ENCODE data around the gene TSC22D1. TPM values are rescaled to one million over a fixed set of nuclear protein-coding genes. Genes with fewer than 3 reads are reported as not detected.

The TSC22D1 gene
- total RNA-seq, 1 donor from 2014 or later: 8.1 TPM

- intact Hi-C loops (cut with micrococcal nuclease): no loop called here
Observed at GRCh38 chr13:44507639-44508038, 68.5 kb downstream of the TSC22D1 start.

GRCh38 chr13:44506719-44507118, 69.4 kb downstream of the TSC22D1 start:
- intact Hi-C loops (cut with micrococcal nuclease): loop anchor here (1.0 kb wide), 1 partner anchor 12 kb away; no protein-coding TSS in a partner anchor

DNA sequence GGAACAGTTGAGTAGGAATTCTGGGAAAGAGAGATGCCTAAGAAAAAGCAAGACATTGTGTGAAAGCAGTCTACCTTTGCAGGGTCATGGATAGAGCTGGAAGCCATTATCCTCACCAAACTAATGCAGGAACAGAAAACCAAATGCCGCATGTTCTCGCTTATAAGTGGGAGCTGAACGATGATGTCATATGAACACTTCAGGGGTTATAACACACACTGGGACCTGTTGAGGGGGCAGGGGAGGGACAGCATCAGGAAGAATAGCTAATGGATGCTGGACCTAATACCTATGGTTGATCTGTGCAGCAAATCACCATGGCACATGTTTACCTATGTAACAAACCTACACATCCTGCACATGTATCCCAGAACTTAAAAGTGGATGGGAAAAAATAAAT, 69.9 kb downstream of the TSC22D1 start:
- intact Hi-C loops (cut with micrococcal nuclease): loop anchor here (1.0 kb wide), 1 partner anchor 12 kb away; no protein-coding TSS in a partner anchor

DNA sequence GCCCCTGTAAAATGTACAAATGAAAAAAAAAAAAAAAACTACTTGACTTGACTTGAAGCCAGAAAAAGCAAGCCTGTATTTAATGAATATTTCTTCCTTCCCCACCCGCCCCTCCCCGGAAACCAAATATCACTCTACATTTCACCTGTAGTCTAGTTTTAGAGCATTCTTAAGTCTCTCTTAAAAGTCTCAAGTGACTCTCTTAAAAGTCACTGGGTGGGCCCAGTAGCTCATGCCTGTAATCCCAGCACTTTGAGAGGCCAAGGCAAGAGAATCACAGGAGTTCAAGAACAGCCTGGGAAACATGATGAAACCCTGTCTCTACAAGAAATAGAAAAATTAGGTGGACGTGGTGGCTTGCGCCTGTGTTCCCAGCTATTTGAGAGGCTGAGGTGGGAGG, 72.0 kb downstream of the TSC22D1 start:
- intact Hi-C loops (cut with micrococcal nuclease): no loop called here

DNA sequence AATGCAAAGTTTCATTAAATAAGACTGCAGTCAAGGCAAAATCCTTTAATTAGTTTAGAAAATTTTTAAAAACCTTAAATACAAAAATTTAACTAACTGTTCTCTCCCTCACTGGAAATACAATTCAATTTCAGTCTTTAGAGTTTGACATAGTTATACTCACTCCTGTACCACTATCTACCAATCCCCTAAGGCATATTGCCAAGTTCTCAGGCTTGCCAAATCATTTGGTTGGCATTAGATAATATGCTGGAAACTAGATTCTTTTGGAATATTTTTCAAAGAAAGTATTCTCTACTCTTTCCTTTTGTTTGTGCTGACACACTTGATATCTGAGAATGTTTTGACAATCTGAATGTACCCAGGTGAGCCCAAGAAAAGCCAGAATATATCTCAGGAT, 77.2 kb downstream of the TSC22D1 start:
- intact Hi-C loops (cut with micrococcal nuclease): no loop called here

DNA sequence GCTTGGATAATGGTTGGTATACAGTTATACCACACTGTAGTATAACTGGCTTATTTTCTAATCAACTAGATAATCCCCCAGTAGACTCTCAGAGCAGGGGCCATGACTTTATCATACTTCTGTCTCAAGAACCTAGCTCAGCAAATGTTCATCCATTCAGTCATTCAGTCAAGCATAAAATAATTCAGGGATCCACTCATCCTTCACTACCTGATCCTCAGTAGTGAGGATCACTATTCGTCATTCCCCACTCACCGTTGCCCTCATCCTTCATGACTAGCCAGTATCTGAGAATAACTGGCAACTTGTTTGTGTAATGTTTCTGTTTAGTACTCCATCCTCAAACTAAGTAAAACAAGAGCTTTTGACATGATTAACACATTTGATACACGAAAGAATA, 77.6 kb downstream of the TSC22D1 start:
- intact Hi-C loops (cut with micrococcal nuclease): no loop called here

DNA sequence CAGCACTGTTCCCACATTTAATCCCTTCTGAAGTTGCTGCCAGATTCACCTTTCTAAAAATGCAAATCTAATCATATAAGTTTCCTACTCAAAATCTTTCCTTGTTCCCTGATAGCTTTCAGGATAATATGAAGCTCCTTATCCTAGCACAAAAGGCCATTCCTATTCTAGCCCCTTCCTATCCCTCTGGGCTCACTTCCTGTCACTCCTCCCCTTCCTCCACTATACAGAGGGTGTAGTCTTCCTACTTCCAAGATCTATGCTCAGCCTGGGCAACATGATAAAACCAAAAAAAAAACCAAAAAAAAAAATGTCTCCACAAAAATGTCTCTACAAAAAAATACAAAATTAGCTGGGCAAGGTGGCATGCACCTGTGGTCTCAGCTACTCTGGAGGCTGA, 78.3 kb downstream of the TSC22D1 start:
- intact Hi-C loops (cut with micrococcal nuclease): no loop called here

GRCh38 chr13:44493213-44493812, 82.8 kb downstream of the TSC22D1 start:
- intact Hi-C loops (cut with micrococcal nuclease): no loop called here

- intact Hi-C loops (cut with micrococcal nuclease): loop anchor here (10.0 kb wide), 1 partner anchor 225 kb away; no protein-coding TSS in a partner anchor
Observed at GRCh38 chr13:44489751-44490150, 86.4 kb downstream of the TSC22D1 start.

- intact Hi-C loops (cut with micrococcal nuclease): loop anchor here (10.0 kb wide), 1 partner anchor 227 kb away; no protein-coding TSS in a partner anchor
Observed at GRCh38 chr13:44487989-44488388, 88.1 kb downstream of the TSC22D1 start.

GRCh38 chr13:44484562-44485138, 91.5 kb downstream of the TSC22D1 start:
- intact Hi-C loops (cut with micrococcal nuclease): loop anchor here (1.0 to 10.0 kb wide), 3 partner anchors 164 to 334 kb away; no protein-coding TSS in a partner anchor

GRCh38 chr13:44474122-44474910, 101.8 kb downstream of the TSC22D1 start:
- intact Hi-C loops (cut with micrococcal nuclease): no loop called here

DNA sequence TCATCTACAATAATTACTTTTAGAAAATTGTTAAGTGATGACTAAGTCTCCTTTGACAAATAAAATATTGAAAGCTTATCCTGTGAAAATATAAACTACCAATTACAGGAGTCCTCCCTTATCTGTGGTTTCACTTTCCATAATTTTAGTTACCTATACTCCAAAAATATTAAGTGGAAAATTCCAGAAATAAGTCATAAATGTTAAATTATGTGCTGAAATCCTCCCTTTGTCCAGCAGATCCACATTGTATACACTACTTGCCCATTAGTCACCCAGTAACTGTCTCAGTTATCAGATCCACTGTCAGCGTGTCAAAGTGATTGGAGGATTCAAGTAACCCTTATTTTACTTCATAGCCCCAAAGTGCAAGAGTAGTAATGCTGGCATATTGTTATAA, 104.4 kb downstream of the TSC22D1 start:
- intact Hi-C loops (cut with micrococcal nuclease): loop anchor here (1.0 to 2.0 kb wide), 2 partner anchors 33 to 566 kb away; no protein-coding TSS in a partner anchor

DNA sequence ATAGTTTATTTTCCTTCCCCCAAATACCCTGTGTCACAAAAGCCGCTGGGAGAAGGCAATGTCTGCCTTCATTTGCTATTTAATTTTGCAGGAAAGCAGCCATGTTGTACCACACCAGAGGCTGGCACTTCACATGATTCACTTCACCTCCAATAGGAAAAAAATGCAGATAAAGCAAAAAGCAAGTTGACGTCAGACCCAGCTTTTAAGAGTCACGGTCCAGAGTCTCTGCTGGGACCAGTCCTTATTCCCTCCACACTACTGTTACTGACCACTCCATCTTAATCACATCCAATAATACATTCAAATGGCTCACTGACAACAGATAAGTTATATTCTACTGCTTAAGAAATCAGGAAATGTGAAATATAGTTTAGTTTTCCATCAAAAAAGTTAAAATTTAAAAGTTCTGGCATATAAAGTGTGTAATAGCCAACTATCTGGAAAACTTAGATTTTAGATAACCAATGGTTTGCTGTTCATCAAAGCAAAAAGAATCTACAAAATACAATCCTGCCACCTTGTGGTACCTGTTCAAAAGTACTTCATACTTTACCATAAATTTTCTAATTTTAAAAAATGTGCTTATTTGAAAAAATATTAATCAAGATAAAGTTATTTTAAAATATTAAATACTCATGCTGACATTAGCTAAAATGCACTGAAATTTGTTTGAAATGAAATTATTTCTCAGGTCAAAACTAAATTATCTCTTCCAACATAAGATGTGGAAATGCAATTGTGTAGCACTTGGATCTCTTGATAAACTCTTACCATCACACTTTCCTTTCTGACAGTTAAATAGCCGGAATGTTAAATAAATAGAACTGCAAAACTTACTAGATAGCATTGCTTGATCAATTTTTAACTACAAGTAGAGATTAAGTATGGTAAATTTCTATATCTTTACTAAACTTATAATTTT, 105.2 kb downstream of the TSC22D1 start:
- intact Hi-C loops (cut with micrococcal nuclease): loop anchor here (1.0 to 2.0 kb wide), 2 partner anchors 32 to 566 kb away; no protein-coding TSS in a partner anchor

DNA sequence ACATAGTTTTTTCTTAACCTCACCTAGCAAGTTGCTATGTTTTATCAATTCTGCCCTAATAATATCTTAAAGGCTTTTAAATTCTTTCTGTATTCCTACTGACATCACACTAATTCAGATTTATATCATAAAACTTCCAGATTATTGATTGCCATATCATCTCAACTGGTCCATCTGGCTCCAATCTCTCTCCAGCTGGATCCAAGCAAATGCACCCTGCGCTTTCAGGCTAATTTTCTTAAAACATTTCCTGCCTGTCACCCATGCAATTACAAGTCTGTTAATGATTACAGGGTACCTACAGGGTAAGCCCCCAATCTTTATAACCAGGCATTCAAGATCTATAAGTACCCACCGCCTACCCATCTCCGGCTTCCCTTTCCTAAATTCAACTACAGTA, 107.3 kb downstream of the TSC22D1 start:
- intact Hi-C loops (cut with micrococcal nuclease): no loop called here

- intact Hi-C loops (cut with micrococcal nuclease): no loop called here
Observed at GRCh38 chr13:44465318-44465717, 110.8 kb downstream of the TSC22D1 start.

DNA sequence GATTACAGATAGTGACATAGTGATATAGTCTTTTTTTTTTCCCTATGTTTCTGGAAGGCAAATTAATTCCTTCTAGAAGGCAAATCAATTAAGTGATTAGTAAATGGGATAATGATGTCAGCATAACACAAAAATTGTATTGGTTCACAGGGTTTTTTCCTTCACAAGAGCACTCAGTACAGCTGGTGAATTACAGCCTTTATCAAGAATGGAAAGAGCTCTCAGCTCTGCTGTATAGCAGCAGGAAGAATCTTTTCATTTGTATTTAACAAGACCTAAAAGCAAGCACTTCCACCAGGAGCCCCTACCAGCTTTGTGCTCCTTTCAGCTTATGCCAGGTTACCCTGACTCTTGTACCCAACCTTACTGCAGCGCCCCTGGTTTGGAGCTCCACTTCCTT, 111.7 kb downstream of the TSC22D1 start:
- intact Hi-C loops (cut with micrococcal nuclease): no loop called here

- intact Hi-C loops (cut with micrococcal nuclease): no loop called here
Observed at GRCh38 chr13:44463759-44464158, 112.4 kb downstream of the TSC22D1 start.

- intact Hi-C loops (cut with micrococcal nuclease): no loop called here
Observed at GRCh38 chr13:44459674-44460073, 116.5 kb downstream of the TSC22D1 start.

- intact Hi-C loops (cut with micrococcal nuclease): no loop called here
Observed at GRCh38 chr13:44458313-44458975, 117.7 kb downstream of the TSC22D1 start.

All from T-helper 1 cell treated with Interleukin-12 subunit alpha and Interleukin-12 subunit beta and Interleukin-4 antibody, amounts not matched to agents 30 ng/mL and 1 ng/mL, for 36 hours (primary cell).